Hypothalamus (tissue), 51 donors: ENCODE results near the gene CAMK2A.

Experiments used
- DNase-seq, 51 donors: peaks; one replicate each; lab custom pipeline; 2025; lab: John Stamatoyannopoulos, UW

CAMK2A gene

GRCh38 chr5:150302301-150303069, 12.9 kb upstream of the CAMK2A start, which contains the start of gene ARSI:
ARSI (minus strand) TSS chr5:150302905; CDS start chr5:150302373, 532 bp downstream.
- peak in 1 of 51 donors; percentile 21 for DNase-seq

GRCh38 chr5:150301901-150302300, 12.3 kb upstream of the CAMK2A start:
- DNase-seq, result no peak

GRCh38 chr5:150301170-150301505, 11.6 kb upstream of the CAMK2A start:
- no peak for DNase-seq

GRCh38 chr5:150300496-150301169, 11.1 kb upstream of the CAMK2A start:
- DNase-seq, result no peak

GRCh38 chr5:150299571-150300327, 10.2 kb upstream of the CAMK2A start:
- no peak for DNase-seq

GRCh38 chr5:150298701-150299451, 9.3 kb upstream of the CAMK2A start:
- no peak for DNase-seq

- DNase-seq, result no peak
Observed at GRCh38 chr5:150297934-150298595, 8.5 kb upstream of the CAMK2A start.

GRCh38 chr5:150297236-150297890, 7.8 kb upstream of the CAMK2A start:
- DNase-seq, result no peak

- no peak for DNase-seq
Observed at GRCh38 chr5:150296496-150296895, 6.9 kb upstream of the CAMK2A start.

- peak in 3 of 51 donors; percentile 42 to 50 (median 49) for DNase-seq
Observed at GRCh38 chr5:150295741-150296486, 6.3 kb upstream of the CAMK2A start.

GRCh38 chr5:150295172-150295634, 5.6 kb upstream of the CAMK2A start:
- peak in 7 of 51 donors; percentile 18 to 58 (median 26) for DNase-seq

- DNase-seq, result no peak
Observed at GRCh38 chr5:150294551-150295071, 5.0 kb upstream of the CAMK2A start.

GRCh38 chr5:150293091-150293941, 3.7 kb upstream of the CAMK2A start:
- no peak for DNase-seq

GRCh38 chr5:150291388-150292385, 2.1 kb upstream of the CAMK2A start:
- DNase-seq, result no peak

GRCh38 chr5:150288791-150289190, 782 bp downstream of the CAMK2A start:
- DNase-seq, result no peak

- DNase-seq, result no peak
Observed at GRCh38 chr5:150288361-150288760, 1.2 kb downstream of the CAMK2A start.
